Neural progenitor cell (in vitro differentiated cells): Measurements from ENCODE around the gene ESPNL.

ENCODE experiments used
- CTCF ChIP-seq: fragments of 200-600 bp; sonication (generic); IDR thresholded peaks from 2 replicates; pipeline ENCODE4 v1.5.1; 2017; ENCODE audit warnings: antibody characterized with exemption, mild to moderate bottlenecking
- EZH2 ChIP-seq: fragments of 200-600 bp; sonication (generic); IDR thresholded peaks from 2 replicates; pipeline ENCODE4 v1.6.1; 2017; ENCODE audit warnings: antibody characterized with exemption, mild to moderate bottlenecking, moderate library complexity
- EZH2phosphoT487 ChIP-seq: fragments of 200-600 bp; sonication (generic); IDR thresholded peaks from 2 replicates; pipeline ENCODE4 v1.6.1; 2017; ENCODE audit warnings: antibody characterized with exemption

- TF ChIP-seq CTCF (no peak), EZH2 (no peak), EZH2phosphoT487 (no peak)
Observed at GRCh38 chr2:238114851-238115660, 14.9 kb downstream of the ESPNL start.
